Nephron (organoid): ENCODE data around the gene NUPR1.

Source experiments
- H3K27ac Mint-ChIP-seq, 3 experiments: 2 replicates each; pipeline ENCODE4 v1.8.0; 2020; ENCODE audit warnings: mixed read lengths in 3 of 3, mild to moderate bottlenecking in 2 of 3, moderate library complexity in 1 of 3
- H3K27me3 Mint-ChIP-seq: 2 replicates; pipeline ENCODE4 v1.8.0; 2021; ENCODE audit warnings: low read depth, mild to moderate bottlenecking, moderate library complexity, mixed read lengths
- H3K36me3 Mint-ChIP-seq: 2 replicates; pipeline ENCODE4 v1.8.0; 2020; ENCODE audit warnings: low read depth, mixed read lengths
- H3K4me1 Mint-ChIP-seq: 2 replicates; pipeline ENCODE4 v1.8.0; 2020; ENCODE audit warnings: mixed read lengths
- H3K4me3 Mint-ChIP-seq, 3 experiments: 2 replicates each; pipeline ENCODE4 v1.8.0; 2020; ENCODE audit warnings: mild to moderate bottlenecking in 3 of 3, mixed read lengths in 3 of 3, moderate library complexity in 2 of 3
- H3K9me3 Mint-ChIP-seq: 2 replicates; pipeline ENCODE4 v1.8.0; 2020; ENCODE audit warnings: mixed read lengths
- CTCF ChIP-seq, 3 experiments: fragments of 200-600 bp; sonication (generic); IDR thresholded peaks; one replicate each; pipeline ENCODE4 v1.5.0; 2021; ENCODE audit warnings: antibody characterized with exemption in 3 of 3; ENCODE audit not compliant: unreplicated experiment in 3 of 3

NUPR1 gene

GRCh38 chr16:28495098-28495793 lies 43.5 kb downstream of the NUPR1 start:
- no peaks in the 10 kb centered on the region for H3K36me3 Mint-ChIP-seq
- peaks cover 7% of the 10 kb centered on the region for H3K27me3 Mint-ChIP-seq
- TF ChIP-seq CTCF (IDR thresholded peaks at IDR 0.05; ENCODE audit: unreplicated experiment in 3 of 3), result no peak
- H3K4me3 Mint-ChIP-seq, result peak overlapping the region in 1 of 3 experiments; percentile 62
- H3K27ac Mint-ChIP-seq, result peak overlapping the region in 1 of 3 experiments; percentile 68
- no peaks in the 10 kb centered on the region for H3K4me1 Mint-ChIP-seq
- H3K9me3 Mint-ChIP-seq, result no peaks in the 10 kb centered on the region

- Mint-ChIP-seq H3K27me3 (peaks cover 7% of the 10 kb centered on the region), H3K4me3 (peak within 1 kb of the TSS; percentile 46 to 70 (median 62)), H3K9me3 (no peaks in the 10 kb centered on the region), H3K27ac (peak within 1 kb of the TSS; percentile 35 to 74 (median 68)), H3K4me1 (no peaks in the 10 kb centered on the region), H3K36me3 (peaks cover 2% of the 10 kb centered on the region)
- TF ChIP-seq CTCF (IDR thresholded peaks at IDR 0.05; ENCODE audit: unreplicated experiment in 3 of 3), result no peak
Measured at GRCh38 chr16:28494121-28494851, 44.5 kb downstream of the NUPR1 start, which contains the start of gene APOBR. Gene APOBR, plus strand, starts transcription at chr16:28494643. Its CDS starts 39 bp downstream, at chr16:28494682.

GRCh38 chr16:28492511-28492910 lies 46.3 kb downstream of the NUPR1 start:
- Mint-ChIP-seq H3K36me3 (peaks cover 6% of the 10 kb centered on the region), H3K4me3 (peak overlapping the region; percentile 99 to 100 (median 99)), H3K27me3 (peaks cover 7% of the 10 kb centered on the region), H3K4me1 (no peaks in the 10 kb centered on the region), H3K27ac (peak overlapping the region; percentile 100), H3K9me3 (no peaks in the 10 kb centered on the region)
- no peak for TF ChIP-seq CTCF (IDR thresholded peaks at IDR 0.05; ENCODE audit: unreplicated experiment in 3 of 3)

- Mint-ChIP-seq H3K27ac (peak within 1 kb of the TSS; percentile 100), H3K36me3 (peaks cover 11% of the 10 kb centered on the region), H3K9me3 (no peaks in the 10 kb centered on the region), H3K4me1 (no peaks in the 10 kb centered on the region), H3K27me3 (peaks cover 7% of the 10 kb centered on the region), H3K4me3 (peak within 1 kb of the TSS; percentile 99 to 100 (median 99))
- no peak for TF ChIP-seq CTCF (IDR thresholded peaks at IDR 0.05; ENCODE audit: unreplicated experiment in 3 of 3)
Measured at GRCh38 chr16:28491970-28492474, 46.8 kb downstream of the NUPR1 start, which contains the start of gene CLN3. Gene CLN3, minus strand, starts transcription at chr16:28492074. Its CDS starts 315 bp downstream, at chr16:28491759.

GRCh38 chr16:28491230-28491969 lies 47.4 kb downstream of the NUPR1 start:
- Mint-ChIP-seq H3K9me3 (no peaks in the 10 kb centered on the region), H3K4me3 (peak overlapping the region; percentile 99 to 100 (median 99)), H3K27ac (peak overlapping the region; percentile 100), H3K36me3 (peaks cover 13% of the 10 kb centered on the region), H3K4me1 (no peaks in the 10 kb centered on the region), H3K27me3 (peaks cover 7% of the 10 kb centered on the region)
- peak in 2 of 3 experiments; percentile 18 to 24 for TF ChIP-seq CTCF (IDR thresholded peaks at IDR 0.05; ENCODE audit: unreplicated experiment in 3 of 3)
